HS-5 (cell line): ENCODE data around the gene PNMT.

Source experiments
- DNase-seq: peaks from one replicate; pipeline ENCODE4 v3.0.0-alpha.2; 2012; ENCODE audit warnings: low read depth

PNMT gene, protein sequence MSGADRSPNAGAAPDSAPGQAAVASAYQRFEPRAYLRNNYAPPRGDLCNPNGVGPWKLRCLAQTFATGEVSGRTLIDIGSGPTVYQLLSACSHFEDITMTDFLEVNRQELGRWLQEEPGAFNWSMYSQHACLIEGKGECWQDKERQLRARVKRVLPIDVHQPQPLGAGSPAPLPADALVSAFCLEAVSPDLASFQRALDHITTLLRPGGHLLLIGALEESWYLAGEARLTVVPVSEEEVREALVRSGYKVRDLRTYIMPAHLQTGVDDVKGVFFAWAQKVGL

DNA sequence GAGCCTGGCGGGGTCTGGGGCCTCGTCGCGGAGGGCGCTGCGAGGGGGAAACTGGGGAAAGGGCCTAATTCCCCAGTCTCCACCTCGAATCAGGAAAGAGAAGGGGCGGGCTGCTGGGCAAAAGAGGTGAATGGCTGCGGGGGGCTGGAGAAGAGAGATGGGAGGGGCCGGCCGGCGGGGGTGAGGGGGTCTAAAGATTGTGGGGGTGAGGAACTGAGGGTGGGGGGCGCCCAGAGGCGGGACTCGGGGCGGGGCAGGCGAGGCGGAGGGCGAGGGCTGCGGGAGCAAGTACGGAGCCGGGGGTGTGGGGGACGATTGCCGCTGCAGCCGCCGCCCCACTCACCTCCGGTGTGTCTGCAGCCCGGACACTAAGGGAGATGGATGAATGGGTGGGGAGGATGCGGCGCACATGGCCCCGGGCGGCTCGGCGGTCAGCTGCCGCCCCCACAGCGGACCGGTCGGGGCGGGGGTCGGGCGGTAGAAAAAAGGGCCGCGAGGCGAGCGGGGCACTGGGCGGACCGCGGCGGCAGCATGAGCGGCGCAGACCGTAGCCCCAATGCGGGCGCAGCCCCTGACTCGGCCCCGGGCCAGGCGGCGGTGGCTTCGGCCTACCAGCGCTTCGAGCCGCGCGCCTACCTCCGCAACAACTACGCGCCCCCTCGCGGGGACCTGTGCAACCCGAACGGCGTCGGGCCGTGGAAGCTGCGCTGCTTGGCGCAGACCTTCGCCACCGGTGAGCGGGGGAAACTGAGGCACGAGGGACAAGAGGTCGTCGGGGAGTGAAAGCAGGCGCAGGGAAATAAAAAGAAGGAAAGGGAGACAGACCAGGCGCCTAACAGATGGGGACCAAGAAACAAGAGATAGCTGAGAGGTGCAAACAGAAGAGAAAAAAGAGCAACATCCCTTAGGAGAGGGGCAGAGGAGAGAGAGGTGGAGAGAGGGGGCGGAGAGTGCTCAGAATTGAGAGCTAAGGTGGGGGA lies at the start of gene PNMT:
Gene PNMT, plus strand, starts transcription at position 509 of the 980 bp plus-strand sequence. Its CDS starts 23 bp downstream, at position 532.
- DNase-seq: no peak

DNA sequence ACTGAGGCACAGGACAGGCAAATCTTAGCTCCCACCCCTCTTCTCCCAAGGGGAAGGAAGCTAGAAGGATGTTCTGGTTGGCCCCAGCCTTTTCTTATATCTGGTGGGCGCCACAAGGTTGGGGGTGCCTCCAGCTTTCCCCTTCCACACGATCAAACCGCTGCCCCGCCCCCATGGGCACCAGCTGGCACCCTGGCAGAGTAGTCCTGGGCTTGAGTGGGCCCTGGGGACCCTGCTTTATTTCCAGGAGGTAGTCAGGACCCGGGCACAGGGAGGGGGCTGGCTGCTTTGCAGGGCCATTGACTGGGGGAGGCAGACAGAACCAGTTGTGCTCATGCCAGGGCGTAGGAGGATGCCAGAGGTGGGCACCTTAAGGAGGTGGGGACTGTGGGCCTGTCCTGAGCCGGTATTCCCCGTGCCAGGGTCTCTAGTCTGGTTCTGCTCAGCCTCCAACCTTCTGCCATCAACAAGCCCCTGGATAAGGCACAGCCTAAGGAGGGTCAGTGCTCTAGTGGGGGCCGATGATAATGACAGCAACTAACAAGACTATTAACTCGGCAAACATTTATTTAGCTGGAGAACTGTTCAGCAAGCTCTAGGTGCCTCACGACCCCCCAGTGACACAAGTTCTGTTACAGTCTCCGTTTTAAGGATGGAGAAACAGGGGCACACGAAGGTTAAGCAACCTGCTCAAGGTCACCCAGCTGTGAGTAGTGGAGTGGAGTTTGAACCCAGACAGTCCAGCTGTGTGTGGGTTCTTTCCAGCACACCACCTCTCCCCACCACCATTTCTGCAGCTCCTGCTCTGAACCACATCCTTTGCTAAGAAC lies 49.1 kb upstream of the PNMT start:
- no peak for DNase-seq

DNA sequence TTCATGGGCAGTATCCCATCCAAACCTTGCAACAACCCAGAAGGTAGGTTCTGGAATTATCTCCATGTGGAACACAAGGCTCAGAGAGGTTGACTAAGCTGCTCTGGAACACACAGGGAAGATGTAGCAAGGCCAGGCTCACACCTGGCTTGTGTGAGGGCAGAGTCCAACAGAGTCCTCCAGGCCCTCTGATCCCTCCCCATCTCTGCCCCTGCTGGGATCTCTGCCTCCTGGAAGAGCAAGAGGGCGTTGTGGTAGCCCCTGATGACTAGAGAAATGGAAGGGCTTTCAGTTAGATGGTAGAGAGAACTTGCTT lies 48.5 kb upstream of the PNMT start:
- DNase-seq: no peak

DNA sequence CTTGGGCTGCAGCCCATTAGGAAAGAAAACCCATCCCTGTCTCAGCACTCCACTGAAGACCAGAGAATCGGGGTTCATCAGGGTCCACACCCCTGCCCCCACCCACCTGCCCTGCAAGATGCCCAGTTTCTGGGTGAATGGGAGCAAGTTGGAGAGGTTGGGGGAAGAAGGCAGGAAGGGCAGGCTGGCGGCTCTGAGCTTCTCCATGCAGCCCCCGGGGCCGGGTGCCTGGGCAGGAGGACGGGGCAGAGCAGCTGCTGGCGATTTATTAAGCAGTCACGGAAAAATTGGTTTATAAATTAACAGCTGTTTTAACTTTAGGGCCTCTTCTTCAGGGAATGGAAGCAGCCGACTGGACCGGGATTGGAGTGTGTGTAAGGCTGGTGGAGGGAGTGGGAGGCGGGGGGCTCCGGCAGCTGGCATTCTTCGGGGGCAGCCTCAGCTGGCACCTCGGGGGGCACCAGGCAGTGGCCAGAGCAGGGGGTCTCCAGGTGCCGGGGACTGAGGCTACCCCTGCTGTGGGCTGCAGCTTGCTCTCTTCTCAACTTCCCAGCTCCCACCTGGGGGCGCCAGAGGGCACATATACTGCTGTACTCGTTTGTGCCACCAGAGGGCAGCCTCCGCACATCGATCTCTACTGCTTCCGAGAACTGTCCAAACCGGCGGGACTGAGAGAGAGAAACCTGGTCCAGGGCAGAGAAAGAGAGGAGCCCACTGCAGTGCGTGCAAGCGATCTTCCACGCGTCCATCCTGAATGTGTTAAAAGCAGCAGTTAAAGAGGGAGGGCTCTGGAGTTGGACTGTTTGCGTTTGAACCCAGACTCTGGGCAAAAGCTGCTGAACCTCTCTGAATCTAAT lies 46.5 kb upstream of the PNMT start:
- DNase-seq: peak; percentile 68

DNA sequence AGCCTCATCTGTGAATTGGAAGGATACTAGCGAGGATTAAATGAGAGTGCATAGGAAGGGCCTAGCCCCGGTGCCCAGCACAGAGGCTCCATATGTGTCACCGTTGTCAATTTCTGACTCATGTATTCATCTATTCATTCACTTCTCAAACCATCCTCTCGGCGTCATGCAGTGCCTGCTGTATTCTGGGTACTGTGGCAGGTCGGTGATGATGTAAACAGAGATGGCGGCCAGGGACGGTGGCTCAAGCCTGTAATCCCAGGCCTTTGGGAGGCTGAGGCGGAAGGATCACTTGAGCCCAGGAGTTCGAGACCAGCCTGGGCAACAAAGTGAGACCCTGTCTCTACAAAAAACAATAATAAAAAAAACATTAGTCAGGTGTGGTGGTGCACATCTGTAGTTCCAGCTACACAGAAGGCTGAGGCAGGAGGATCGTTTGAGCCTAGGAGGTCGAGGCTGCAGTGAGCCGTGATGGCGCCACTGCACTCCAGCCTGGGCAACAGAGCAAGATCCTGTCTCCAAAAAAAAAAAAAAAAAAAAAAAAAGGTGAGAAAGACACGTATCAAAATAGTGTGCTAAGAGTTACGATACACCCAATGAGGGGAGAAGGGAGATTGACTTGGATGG lies 45.8 kb upstream of the PNMT start:
- DNase-seq: no peak

DNA sequence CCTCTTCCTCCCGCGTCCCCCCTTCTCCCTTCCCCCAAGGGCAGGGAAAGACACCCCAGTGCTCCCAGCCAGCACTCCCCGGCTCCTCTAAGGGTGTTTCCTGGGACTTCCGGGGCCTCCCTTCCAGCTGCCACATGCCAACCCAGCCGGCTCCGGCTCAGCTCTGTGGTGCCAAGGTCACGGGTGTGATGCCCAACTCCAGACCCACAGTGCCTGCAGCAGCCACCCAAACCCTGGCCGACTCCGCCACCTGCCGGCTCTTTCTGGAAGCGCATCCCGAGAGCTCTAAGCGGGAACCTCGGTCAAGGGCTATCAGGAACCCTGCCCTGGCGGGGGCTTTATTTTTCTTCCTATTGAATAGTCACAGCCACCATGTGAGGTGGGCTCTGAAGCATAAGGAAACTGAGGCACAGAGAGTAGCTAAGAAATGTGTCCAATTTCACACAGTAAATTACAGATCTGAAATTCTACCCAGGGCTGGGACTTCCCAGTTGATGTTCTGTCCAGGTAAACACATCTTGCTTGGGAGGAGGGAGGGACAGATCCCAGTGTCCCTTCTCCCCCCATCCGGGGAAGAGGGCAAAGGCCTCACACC lies 44.8 kb upstream of the PNMT start:
- peak; percentile 33 for DNase-seq

DNA sequence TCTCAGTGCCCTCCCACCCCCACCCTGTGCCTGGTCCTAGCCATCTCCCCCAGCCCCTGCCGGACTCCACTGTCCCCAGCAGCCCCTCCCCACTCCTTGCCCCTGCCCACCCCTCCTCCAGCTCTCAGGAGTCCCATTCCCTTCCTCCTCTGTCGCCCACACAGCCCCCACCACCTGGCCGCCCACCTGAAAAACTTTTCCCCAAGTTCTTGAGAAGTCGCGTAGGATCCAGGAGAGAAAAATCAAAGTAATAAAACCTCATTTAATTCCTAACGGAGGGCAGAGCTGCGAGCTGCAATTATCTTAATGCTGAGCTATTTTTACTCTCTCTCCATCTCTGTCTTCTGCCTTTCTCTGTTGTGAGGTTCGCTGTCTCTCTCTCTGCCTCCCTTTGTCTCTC lies 43.9 kb upstream of the PNMT start:
- no peak for DNase-seq

DNA sequence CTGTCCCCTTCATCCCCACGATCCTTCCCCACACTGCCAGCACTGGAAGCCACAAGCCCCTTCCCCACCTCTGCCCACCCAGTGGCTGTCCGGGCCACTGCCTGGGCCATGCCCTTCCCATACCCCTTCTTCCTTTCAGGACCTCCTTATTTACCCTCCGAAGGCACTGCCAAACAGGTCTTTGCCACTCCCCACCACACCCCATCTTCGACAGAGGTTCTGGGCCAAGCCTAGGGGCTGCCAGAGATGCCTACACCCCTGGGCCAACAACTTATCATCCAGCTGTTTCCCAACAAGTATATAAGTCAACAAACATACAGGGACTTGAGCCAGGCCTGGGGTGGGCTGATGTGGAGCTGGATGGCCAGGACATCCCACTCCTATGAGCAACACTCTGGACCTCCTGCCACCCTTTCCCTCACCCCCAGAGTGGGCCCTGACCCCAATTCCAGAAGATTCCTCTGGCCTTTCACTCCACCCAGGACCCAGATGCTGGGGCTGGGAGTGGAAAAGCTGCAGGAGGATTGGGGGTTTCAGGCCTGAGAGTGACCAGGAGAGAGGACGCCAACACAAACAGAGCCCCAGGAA lies 43.0 kb upstream of the PNMT start:
- DNase-seq: no peak

DNA sequence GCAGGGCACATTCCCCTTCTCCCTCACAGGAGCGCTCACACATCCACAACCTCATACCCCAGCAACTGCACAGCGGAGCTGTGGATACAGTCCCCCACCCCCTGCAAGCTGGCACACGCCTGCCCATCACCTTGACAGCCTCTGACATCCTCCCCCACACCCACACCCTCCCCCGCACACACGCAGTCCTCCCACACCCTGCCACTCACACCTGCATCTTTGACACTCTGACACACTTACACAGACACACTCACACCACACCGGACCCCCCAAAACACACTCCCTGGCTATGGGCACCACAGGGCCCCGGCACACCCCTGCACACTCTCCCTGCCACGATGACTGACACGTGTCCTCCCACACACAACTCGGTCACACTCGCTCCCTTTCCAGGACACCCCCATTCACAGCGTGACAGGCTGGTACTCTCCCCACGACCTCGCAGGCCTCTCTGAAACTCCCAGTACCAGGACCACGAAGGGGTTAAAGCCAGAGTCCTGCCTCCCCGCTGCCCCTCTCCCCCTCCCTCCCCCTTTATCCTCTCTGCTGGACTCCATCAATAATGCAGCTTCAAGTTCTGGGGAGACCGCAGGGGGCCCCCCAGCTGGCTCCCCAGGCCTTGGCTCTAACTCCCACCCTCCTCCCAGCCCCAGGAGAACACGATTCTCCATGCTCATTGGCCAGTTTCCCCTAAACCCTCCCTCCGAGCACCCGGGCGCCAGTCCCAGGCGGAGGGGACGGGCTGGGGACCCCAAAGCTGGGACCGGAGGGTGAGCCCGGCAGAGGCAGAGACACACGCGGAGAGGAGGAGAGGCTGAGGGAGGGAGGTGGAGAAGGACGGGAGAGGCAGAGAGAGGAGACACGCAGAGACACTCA lies 41.8 kb upstream of the PNMT start, which contains the start of gene PPP1R1B:
Gene PPP1R1B, plus strand, starts transcription at position 782 of the 876 bp plus-strand sequence. CDS start 441 bp downstream, outside the sequence.
- DNase-seq: no peak

DNA sequence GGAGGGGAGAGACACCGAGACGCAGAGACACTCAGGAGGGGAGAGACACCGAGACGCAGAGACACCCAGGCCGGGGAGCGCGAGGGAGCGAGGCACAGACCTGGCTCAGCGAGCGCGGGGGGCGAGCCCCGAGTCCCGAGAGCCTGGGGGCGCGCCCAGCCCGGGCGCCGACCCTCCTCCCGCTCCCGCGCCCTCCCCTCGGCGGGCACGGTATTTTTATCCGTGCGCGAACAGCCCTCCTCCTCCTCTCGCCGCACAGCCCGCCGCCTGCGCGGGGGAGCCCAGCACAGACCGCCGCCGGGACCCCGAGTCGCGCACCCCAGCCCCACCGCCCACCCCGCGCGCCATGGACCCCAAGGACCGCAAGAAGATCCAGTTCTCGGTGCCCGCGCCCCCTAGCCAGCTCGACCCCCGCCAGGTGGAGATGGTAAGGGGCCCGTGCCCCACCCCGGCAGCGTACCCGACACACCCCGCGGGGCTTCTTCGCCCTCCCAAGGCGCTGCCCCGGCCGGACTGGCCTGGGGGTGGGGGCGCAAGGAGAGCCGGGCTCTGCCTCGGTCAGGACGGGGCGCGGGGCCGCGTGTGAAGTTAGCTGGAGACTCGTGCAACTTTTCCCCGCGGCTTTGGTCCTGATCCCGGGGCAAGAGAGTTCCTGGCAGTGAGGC lies 41.1 kb upstream of the PNMT start:
- no peak for DNase-seq

DNA sequence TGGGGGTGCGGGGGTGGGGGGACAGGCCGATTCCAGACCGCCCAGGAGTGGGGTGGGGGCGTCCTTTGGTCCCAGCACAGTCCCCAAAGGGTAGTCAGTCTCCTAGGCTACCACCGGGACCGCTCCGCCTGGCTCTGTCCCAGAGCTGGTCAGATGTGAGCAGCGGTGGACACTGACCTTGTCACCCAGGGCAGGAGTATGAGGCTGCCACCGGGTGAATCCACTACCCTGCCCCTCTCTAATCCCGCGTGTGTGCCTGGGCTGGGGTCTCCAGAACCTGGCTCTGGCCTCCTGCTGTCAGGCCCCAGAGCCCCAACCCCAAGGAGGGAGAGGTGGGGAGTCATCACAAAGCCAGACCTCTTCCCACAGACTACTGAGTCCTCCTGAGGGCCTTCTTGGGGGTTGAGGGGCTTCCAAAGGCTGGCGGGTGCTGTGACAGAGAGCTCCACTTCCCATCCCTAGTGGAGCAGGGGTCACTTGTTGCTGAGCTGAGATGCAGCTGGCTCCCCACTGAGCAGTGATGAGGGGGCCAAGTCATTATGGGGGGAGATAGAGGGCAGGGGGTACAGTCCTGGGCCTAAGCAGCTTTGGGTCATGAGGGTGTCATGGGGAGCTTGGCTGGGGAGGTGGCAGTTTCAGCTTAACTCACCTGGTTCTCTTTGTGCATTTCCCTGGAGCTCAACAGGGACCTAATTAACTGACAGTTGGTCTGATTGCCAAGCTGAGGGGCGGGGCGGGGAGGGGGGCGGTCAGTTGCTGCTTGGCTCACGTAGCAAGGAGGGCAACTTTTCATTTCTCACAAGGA lies 40.3 kb upstream of the PNMT start:
- DNase-seq: no peak

DNA sequence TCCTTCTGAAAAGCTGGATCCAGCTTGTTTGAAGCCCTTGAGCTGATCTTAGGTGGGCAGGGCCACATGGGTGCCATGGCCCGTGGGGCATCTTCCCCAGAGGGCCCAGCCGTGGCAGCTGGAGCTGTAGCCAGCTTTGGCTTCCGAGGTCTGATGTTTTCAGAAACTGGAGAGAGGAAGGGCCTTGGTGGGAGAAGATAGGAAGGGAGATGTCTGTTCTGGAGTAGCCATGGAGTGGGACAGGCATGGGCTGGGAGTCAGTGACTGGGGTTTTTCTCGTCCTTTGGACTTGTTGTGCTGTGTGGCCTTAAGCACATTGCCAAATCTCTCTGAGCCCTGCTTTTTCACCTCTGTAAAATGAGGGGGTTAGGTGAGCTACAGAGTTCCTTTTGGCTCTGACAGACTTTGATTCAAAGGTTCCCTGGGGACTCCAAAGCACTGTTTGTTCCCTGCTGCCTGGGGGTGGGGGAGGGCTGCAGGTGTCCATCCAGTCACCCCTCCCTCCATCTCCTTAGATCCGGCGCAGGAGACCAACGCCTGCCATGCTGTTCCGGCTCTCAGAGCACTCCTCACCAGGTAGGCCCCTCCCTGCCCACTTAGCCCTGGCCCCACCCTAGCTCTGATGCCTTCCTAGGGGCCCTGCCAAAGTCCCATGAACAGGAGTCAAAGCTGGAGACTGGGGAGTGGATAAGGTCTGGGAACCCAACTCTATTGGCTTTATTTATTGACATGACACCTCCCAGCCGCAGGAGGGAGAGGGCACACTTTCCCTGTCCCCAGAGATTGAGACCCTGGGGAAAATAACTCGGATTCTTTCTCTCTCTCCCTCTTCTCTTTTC lies 39.4 kb upstream of the PNMT start:
- no peak for DNase-seq

DNA sequence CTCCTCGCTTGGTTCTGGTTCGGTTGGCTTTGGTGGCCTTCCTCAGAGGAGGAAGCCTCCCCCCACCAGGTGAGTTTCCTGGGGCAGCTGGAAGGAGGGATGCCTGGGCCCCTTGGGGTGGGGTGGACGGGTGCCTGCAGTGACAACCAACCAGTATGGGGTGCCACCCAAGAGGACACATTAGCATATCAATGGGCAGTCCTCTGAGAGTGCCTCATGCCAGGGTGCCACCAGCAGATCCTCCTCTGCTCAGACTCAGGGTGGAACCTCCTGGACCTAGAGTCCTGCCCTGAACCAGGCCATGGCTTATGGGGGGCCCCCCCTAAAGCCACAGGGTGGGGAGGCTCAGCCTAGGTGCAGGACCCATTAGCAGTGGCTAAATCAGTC lies 38.8 kb upstream of the PNMT start:
- DNase-seq: no peak

DNA sequence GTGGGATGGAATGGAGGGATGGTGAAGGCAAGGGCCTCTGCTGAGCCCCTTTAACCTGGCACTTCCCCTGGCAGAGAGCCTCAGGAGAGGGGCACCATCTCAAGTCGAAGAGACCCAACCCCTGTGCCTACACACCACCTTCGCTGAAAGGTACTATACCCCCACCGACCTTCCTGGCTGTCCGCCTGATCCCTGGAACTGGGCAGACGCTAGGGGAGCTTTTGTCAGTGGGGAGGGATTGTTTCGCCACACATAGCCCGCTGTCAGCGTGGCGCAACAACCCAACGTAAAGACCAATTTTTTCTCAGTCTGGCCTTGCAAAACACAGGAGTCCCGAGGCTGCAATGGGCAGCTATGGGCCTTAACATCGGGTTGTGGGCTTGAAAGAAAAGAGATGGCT lies 38.4 kb upstream of the PNMT start:
- no peak for DNase-seq

DNA sequence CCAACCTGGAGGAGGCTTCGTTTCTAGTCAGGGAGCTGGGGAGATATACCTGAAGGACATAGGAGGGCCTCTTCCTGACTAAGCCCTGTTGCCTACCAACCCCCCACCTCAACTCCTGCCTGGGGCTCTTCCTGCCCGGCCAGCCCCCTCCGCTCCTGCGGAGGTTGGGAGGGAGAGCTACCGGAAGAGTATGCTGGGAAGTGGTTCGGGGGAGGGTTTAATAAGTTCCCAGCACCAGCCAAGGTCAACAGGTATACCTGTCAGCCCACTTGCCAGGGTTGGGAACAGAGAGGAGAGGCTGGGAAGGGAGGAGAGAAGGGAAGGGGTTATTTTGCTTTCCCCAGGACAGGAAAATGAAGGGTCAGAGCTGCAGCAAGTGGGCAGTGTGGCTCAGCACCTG lies 36.9 kb upstream of the PNMT start:
- DNase-seq: no peak

DNA sequence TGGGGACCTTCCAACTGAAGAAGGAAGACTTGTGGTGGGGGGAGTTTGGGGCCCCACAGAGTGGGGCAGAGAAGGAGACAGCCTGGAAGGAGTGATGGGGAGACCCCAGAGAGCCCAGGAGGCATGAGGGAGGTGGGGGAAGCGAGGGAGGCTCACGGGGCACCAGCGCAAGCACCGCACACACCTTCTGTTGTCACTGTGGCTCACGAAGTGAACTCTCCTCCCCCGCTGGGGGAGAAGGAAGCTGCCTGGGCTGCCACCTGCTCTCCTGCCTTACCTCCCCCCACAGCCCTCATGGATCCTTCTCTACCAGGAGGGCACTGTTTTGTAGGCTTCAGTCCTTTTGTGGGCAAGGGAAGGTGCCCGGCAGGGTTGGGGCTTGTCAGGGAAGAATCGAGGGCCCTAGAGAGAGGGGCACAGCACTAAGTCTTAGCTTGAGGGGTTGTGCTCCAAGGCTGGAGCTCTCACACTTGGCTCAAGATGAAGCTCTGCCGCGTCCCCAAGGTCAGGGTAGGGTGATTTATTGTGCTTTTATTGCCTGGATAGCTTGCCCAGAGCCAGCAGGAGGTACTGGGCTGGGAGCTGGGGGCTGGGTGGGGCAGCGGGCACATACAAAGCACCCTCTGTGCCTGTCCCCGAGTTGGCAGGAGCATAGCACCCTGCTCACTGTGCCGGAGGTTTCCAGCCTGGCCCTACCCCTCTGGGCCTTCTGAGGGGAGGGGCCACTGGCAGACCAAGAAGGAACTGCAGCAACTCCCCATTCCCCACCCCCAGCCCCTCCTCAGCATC lies 35.9 kb upstream of the PNMT start:
- DNase-seq: no peak
